HL-60/S4 (cell line): ENCODE results near the gene C19orf38.
"Not testable (repeated sequence)": the region's sequence is repeated elsewhere in the genome, so short reads cannot be mapped to it uniquely, and the experiment has no call there.

ENCODE experiments used
- in situ Hi-C: fragments of 300-500 bp; cut with MboI; formaldehyde crosslinking; loops from 2 replicates; pipeline ENCODE4 v1.14.3; 2022; ENCODE audit warnings: low sequenced_read_pairs

The C19orf38 gene

GRCh38 chr19:10846500-10847202 is 1.6 kb upstream of the C19orf38 start:
- in situ Hi-C loops: no loop called here

GRCh38 chr19:10850631-10851030 is 2.4 kb downstream of the C19orf38 start:
- in situ Hi-C loops: loop anchor here (10.0 kb wide), 1 partner anchor 136 kb away; the partner anchor contains the start of gene DNM2

GRCh38 chr19:10852098-10852800 is 4.0 kb downstream of the C19orf38 start:
- in situ Hi-C loops: loop anchor here (10.0 kb wide), 1 partner anchor 137 kb away; the partner anchor contains the start of gene DNM2

GRCh38 chr19:10852941-10853340 is 4.7 kb downstream of the C19orf38 start:
- in situ Hi-C loops: loop anchor here (10.0 kb wide), 1 partner anchor 138 kb away; the partner anchor contains the start of gene DNM2

GRCh38 chr19:10854350-10855089 is 6.3 kb downstream of the C19orf38 start:
- in situ Hi-C loops: loop anchor here (10.0 kb wide), 1 partner anchor 140 kb away; the partner anchor contains the start of gene DNM2

GRCh38 chr19:10855879-10856522 is 7.8 kb downstream of the C19orf38 start:
- in situ Hi-C loops: loop anchor here (10.0 kb wide), 1 partner anchor 141 kb away; the partner anchor contains the start of gene DNM2

- in situ Hi-C loops: loop anchor here (10.0 kb wide), 1 partner anchor 142 kb away; the partner anchor contains the start of gene DNM2
Observed at GRCh38 chr19:10856899-10857298, 8.7 kb downstream of the C19orf38 start.

- in situ Hi-C loops: loop anchor here (10.0 kb wide), 1 partner anchor 144 kb away; the partner anchor contains the start of gene DNM2
Observed at GRCh38 chr19:10858204-10858828, 10.1 kb downstream of the C19orf38 start.

GRCh38 chr19:10861103-10861651 is 13.0 kb downstream of the C19orf38 start:
- in situ Hi-C loops: no loop called here

GRCh38 chr19:10862561-10863106 is 14.4 kb downstream of the C19orf38 start:
- in situ Hi-C loops: no loop called here

- in situ Hi-C loops: no loop called here
Observed at GRCh38 chr19:10863107-10863717, 15.0 kb downstream of the C19orf38 start.

- in situ Hi-C loops: no loop called here
Observed at GRCh38 chr19:10864538-10864899, 16.3 kb downstream of the C19orf38 start.

- in situ Hi-C loops: no loop called here
Observed at GRCh38 chr19:10866495-10866894, 18.3 kb downstream of the C19orf38 start.

GRCh38 chr19:10868872-10869547 is 20.8 kb downstream of the C19orf38 start:
- in situ Hi-C loops: no loop called here

GRCh38 chr19:10869872-10870311 is 21.7 kb downstream of the C19orf38 start:
- in situ Hi-C loops: not testable (repeated sequence)

- in situ Hi-C loops: no loop called here
Observed at GRCh38 chr19:10870501-10870954, 22.3 kb downstream of the C19orf38 start.

GRCh38 chr19:10870955-10871603 is 22.9 kb downstream of the C19orf38 start, which contains the start of gene CARM1:
CARM1 (plus strand) TSS chr19:10871553; CDS start chr19:10871703, 150 bp downstream.
- in situ Hi-C loops: no loop called here
